ENCODE results near the gene CHST15. TPM values are rescaled to one million over a fixed set of nuclear protein-coding genes. Genes with fewer than 3 reads are reported as not detected.

The CHST15 gene
- total RNA-seq, 1 experiment from 2014 or later = 26.7 TPM

- no peak for DNase-seq
- intact Hi-C loops (cut with micrococcal nuclease; ENCODE audit: unreplicated experiment) = no loop called here
- H3K4me1 Mint-ChIP-seq (ENCODE audit: low read depth, unreplicated experiment) = peaks cover 8% of the 10 kb centered on the region
- H3K27me3 Mint-ChIP-seq (ENCODE audit: insufficient read depth, unreplicated experiment) = peaks cover 9% of the 10 kb centered on the region
- H3K9me3 Mint-ChIP-seq (ENCODE audit: unreplicated experiment) = peaks cover 20% of the 10 kb centered on the region
- POLR2A ChIA-PET = no interaction called here
- no peak for TF ChIP-seq CTCF (IDR thresholded peaks at IDR 0.05; ENCODE audit: insufficient read depth in 1 of 2, low read depth in 1 of 2, low read length in 1 of 2, severe bottlenecking in 1 of 2, unreplicated experiment in 1 of 2)
- H3K4me1 ChIP-seq = no peaks in the 10 kb centered on the region
- no peaks in the 10 kb centered on the region for H3K27me3 ChIP-seq (replicated peaks; ENCODE audit: control insufficient read depth, insufficient read depth, low read length)
- CTCF ChIA-PET = no interaction called here
- no peak overlapping the region for H3K4me3 Mint-ChIP-seq (ENCODE audit: unreplicated experiment)
- no peaks in the 10 kb centered on the region for H3K36me3 Mint-ChIP-seq (ENCODE audit: insufficient read depth, unreplicated experiment)
- no peaks in the 10 kb centered on the region for H3K36me3 ChIP-seq (ENCODE audit: control insufficient read depth, insufficient read depth, low read length)
- no peaks in the 10 kb centered on the region for H3K9me3 ChIP-seq
- no peak overlapping the region for H3K27ac Mint-ChIP-seq (ENCODE audit: unreplicated experiment)
- no TSS peak for BruUV-seq (replicated peaks)
- no peak overlapping the region for H3K4me3 ChIP-seq (ENCODE audit: low read depth, low read length)
Observed at GRCh38 chr10:123970927-123971286, 122.5 kb downstream of the CHST15 start.

GRCh38 chr10:123970207-123970926 lies 123.0 kb downstream of the CHST15 start:
- CTCF ChIA-PET = no interaction called here
- H3K27me3 Mint-ChIP-seq (ENCODE audit: insufficient read depth, unreplicated experiment) = peaks cover 11% of the 10 kb centered on the region

DNA sequence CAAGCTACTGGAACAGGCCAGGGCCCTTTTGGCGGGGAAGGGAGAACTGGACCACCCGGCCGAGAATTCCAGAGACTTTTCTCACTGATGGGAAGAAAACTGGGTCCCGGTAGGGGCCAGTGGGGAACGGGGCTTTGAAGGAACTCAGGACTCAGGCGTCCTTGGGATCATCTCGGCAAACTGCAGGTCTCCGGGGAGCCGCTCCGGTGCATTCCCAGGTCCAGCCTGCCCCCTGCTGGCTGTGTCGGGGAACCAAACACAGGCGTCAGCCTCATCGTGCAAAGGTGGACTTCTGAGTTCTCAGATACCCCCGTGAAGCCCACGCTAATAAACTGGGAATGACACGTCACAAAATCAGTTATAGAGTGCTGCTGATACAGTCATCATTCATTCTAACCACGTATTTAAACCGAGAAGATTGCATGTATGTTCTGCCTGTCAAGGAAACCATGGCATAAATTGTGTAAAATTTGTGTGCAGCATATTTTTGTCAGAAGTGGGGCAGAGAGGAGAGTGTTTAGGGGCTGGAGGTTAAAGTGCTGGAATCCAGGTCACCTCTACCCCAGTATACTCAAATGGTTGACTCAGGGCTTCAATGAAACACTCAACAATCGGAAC lies 125.7 kb downstream of the CHST15 start:
- Mint-ChIP-seq H3K9me3 (ENCODE audit: unreplicated experiment) (peaks cover 11% of the 10 kb centered on the region), H3K36me3 (ENCODE audit: insufficient read depth, unreplicated experiment) (no peaks in the 10 kb centered on the region), H3K4me1 (ENCODE audit: low read depth, unreplicated experiment) (peaks cover 8% of the 10 kb centered on the region), H3K27ac (ENCODE audit: unreplicated experiment) (no peak overlapping the region), H3K27me3 (ENCODE audit: insufficient read depth, unreplicated experiment) (peaks cover 13% of the 10 kb centered on the region), H3K4me3 (ENCODE audit: unreplicated experiment) (no peak overlapping the region)
- Histone ChIP-seq H3K27me3 (replicated peaks; ENCODE audit: control insufficient read depth, insufficient read depth, low read length) (no peaks in the 10 kb centered on the region), H3K9me3 (no peaks in the 10 kb centered on the region), H3K4me1 (no peaks in the 10 kb centered on the region), H3K36me3 (ENCODE audit: control insufficient read depth, insufficient read depth, low read length) (no peaks in the 10 kb centered on the region), H3K4me3 (ENCODE audit: low read depth, low read length) (no peak overlapping the region)
- ChIA-PET CTCF (interaction anchor here (0.7 kb wide), 1 partner anchor 369 kb away, joined by 3 read pairs; no protein-coding TSS in a partner anchor), POLR2A (no interaction called here)
- no TSS peak for BruUV-seq (replicated peaks)
- intact Hi-C loops (cut with micrococcal nuclease; ENCODE audit: unreplicated experiment) = loop anchor here (1.0 to 10.0 kb wide), 3 partner anchors 123 to 385 kb away; no protein-coding TSS in a partner anchor
- TF ChIP-seq CTCF (IDR thresholded peaks at IDR 0.05; ENCODE audit: insufficient read depth in 1 of 2, low read depth in 1 of 2, low read length in 1 of 2, severe bottlenecking in 1 of 2, unreplicated experiment in 1 of 2) = peak; percentile 92 to 95
- DNase-seq = peak; percentile 63 to 82

More at GRCh38 chr10:123970207-123970926, 123.0 kb downstream of the CHST15 start:
- intact Hi-C loops (cut with micrococcal nuclease; ENCODE audit: unreplicated experiment) = no loop called here
- peaks cover 8% of the 10 kb centered on the region for H3K4me1 Mint-ChIP-seq (ENCODE audit: low read depth, unreplicated experiment)
- H3K9me3 Mint-ChIP-seq (ENCODE audit: unreplicated experiment) = peaks cover 18% of the 10 kb centered on the region
- Histone ChIP-seq H3K27me3 (replicated peaks; ENCODE audit: control insufficient read depth, insufficient read depth, low read length) (no peaks in the 10 kb centered on the region), H3K4me1 (no peaks in the 10 kb centered on the region), H3K4me3 (ENCODE audit: low read depth, low read length) (no peak overlapping the region), H3K36me3 (ENCODE audit: control insufficient read depth, insufficient read depth, low read length) (no peaks in the 10 kb centered on the region), H3K9me3 (no peaks in the 10 kb centered on the region)
- H3K36me3 Mint-ChIP-seq (ENCODE audit: insufficient read depth, unreplicated experiment) = no peaks in the 10 kb centered on the region
- no peak overlapping the region for H3K4me3 Mint-ChIP-seq (ENCODE audit: unreplicated experiment)
- no peak overlapping the region for H3K27ac Mint-ChIP-seq (ENCODE audit: unreplicated experiment)
- DNase-seq = no peak
- TF ChIP-seq CTCF (IDR thresholded peaks at IDR 0.05; ENCODE audit: insufficient read depth in 1 of 2, low read depth in 1 of 2, low read length in 1 of 2, severe bottlenecking in 1 of 2, unreplicated experiment in 1 of 2) = no peak
- POLR2A ChIA-PET = no interaction called here
- no TSS peak for BruUV-seq (replicated peaks)

Data from Caco-2 (cell line).